HG02981 (cell line): ENCODE data around the gene KHDRBS1.
"Not testable (repeated sequence)": the region's sequence is repeated elsewhere in the genome, so short reads cannot be mapped to it uniquely, and the experiment has no call there.

Source experiments
- ATAC-seq: cut with Tn5 transposase; IDR thresholded peaks from one replicate; pipeline ENCODE4 v1.9.1; 2021; ENCODE audit warnings: mild to moderate bottlenecking, moderate library complexity; ENCODE audit not compliant: unreplicated experiment

The KHDRBS1 gene, protein sequence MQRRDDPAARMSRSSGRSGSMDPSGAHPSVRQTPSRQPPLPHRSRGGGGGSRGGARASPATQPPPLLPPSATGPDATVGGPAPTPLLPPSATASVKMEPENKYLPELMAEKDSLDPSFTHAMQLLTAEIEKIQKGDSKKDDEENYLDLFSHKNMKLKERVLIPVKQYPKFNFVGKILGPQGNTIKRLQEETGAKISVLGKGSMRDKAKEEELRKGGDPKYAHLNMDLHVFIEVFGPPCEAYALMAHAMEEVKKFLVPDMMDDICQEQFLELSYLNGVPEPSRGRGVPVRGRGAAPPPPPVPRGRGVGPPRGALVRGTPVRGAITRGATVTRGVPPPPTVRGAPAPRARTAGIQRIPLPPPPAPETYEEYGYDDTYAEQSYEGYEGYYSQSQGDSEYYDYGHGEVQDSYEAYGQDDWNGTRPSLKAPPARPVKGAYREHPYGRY

DNA sequence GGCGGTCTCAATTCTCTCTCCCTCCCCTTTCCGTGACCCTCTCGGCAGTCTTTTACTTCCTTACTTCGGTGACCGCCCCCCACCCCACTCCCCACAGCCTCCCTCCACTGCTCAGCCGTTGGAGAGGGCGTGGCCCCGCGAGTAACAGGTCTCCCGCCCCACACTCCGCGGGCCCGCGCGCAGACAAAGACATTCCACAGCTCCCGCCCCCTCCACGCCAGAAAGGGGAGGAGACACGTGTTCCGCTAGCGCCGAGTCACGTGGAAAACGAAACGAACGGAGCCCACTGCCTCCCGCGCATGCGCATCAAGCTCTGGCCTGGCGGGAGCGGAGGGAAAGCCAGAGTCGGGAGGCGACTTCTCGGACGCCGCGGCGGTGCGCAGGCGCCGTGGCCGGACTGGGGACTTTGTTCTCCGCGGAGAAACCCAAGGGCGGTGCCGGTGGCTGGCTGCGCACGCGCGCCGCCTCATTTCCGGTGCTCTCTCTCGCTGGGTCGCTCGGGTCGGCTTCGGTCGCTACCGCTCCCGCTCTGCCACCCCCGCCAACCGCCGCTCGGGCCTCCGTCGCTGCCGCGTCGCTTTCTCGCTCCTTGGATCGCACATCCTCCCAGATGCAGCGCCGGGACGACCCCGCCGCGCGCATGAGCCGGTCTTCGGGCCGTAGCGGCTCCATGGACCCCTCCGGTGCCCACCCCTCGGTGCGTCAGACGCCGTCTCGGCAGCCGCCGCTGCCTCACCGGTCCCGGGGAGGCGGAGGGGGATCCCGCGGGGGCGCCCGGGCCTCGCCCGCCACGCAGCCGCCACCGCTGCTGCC is at the start of gene KHDRBS1:
TSS of gene KHDRBS1 (plus strand) at position 483 of the 813 bp plus-strand sequence. CDS start at position 611, 128 bp downstream.
- peak; percentile 74 for ATAC-seq

- ATAC-seq = no peak
Observed at GRCh38 chr1:31970873-31971272, 42.8 kb upstream of the KHDRBS1 start.

DNA sequence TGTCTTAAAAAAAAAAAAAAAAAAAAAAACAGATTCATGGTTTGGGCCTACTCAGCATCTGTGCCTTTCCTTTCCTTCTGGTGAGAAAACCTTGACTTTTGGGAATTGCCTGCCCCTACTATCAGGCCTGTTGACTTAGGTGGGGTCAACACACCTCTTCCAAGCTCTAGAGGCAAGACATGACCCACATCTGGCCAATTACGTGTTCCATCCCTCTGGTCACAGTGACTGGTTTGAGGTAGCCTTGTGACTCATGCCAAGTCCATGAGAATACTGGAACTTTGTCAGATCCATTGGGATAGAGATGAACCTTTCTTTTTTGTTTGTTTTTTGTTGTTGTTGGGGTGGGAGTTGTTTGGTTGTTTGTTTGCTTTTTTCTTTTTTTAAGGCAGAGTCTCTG is 37.3 kb upstream of the KHDRBS1 start:
- no peak for ATAC-seq

- no peak for ATAC-seq
Observed at GRCh38 chr1:31977385-31978131, 36.1 kb upstream of the KHDRBS1 start.

DNA sequence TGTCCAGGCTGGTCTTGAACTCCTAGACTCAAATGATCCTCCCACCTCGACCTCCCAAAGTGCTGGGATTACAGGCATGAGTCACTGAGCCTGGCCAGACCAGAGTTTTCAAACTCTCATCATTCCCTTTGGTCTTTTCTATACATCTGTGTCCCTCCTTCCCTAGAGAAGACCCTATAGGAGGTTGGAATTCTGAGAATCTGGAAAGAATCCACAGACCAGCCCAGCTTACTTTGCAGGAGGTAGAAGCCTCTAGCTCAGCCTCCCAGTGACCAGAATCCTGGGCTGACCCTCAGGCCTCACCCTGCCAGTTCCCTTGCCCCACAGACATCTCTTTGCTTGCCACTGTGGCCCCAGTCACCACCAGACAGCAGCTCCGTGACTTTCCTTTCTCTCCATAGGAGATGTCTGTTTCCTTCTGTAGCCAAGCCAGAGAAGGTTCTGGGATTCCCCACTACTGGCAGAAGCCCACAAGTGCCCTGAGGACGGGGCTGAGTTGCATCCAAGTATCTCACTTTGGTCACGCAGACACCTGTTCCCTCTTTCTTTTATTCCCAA is 34.7 kb upstream of the KHDRBS1 start:
- ATAC-seq = no peak

GRCh38 chr1:31980835-31981455 is 32.7 kb upstream of the KHDRBS1 start:
- no peak for ATAC-seq

DNA sequence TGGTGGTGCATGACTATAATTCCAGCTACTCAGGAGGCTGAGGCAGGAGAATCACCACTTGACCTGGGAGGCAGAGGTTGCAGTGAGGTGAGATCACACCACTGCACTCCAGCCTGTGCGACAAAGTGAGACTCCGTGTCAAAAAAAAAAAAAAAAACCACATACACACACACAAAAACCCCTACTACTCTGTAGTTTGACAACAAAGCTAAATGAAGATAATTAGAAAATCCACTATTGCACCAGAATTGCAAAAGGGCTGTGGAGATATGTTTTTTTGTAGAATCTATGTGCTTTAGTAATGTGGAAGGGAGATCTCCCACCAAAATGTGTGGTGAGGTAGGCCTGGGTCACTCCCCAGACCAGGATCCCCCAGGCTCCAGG is 32.2 kb upstream of the KHDRBS1 start:
- no peak for ATAC-seq

- ATAC-seq = no peak
Observed at GRCh38 chr1:31981972-31982371, 31.7 kb upstream of the KHDRBS1 start.

DNA sequence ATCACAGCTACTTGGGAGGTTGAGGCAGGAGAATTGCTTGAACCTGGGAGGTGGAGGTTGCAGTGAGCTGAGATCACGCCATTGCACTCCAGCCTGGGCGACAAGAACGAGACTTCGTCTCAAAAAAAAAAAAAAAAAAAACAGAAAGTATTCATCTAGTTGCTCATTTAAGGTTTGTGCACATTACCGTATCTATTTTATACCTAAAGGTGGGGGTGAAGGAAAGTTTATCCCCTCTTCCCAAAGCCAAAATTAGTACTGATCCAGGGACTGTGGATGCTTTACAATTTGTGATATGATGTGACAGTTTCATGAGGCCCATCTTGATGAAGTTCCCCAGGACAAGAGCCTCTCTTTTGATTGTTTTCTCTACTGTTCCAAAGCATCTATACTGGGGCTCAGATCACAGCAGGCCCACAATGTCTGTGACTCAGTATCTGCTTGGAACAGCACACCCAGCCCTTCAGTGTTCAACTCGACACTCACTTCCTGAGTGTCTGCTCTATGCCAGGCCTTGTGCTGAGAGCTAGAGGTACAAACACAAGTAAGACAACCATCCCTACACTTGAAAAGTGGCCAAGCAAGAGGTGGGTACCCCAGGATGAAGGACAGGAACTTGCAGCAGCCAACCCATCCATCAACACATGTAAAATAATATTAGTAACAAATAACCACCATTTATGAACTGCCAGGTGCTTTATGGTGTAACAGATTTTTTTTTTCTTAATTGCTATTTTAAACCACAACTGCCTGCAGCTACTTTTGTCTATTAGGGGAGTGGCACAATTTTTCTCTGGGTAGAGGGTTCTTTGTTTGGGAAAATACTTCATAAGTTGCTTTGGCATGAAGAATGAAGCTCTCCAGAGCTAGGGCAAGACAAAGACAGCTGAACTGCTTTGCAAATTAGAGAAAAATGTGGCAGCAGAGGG is 29.0 kb upstream of the KHDRBS1 start:
- ATAC-seq = no peak

DNA sequence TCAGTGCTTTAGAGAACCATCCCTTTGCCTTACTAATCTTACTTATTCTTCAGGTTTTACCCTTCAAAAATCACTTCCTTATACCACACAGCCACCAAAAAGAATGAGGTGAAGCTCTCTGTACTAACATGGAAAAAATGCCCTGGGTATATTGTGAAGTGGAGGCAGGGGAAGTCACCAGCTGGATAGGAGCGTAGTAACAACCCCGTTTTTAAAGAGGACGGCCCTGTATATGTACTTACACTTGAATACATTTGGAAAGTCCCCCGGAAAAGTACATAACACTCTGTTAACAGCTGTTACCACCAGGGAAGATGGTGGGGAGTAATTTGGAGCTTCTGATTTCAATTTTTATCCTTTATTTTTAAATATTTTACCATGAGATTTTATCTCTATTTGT is 28.2 kb upstream of the KHDRBS1 start:
- no peak for ATAC-seq

DNA sequence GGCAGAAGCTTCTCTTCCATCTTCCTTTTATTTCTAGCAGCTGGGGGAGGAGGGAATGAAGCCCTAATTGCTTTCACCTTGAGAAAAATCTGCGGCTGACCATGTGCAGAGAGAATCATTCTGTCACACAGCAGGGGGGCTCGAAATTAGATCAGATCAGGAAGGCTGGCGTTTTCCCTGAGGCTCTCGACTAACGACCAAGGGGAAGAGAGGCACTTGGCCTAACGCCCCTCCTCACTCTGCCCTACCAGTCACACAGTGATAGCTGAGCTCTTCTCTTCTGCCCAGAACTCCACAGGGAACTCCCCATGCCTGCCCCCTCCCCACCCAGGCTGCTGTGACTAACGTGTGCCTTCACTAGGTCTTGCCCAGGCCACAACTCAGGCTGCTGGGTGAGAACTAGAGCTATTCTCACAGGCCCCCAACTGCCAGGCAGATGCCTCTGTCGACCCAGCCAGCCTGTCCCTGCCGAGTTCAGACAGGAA is 26.5 kb upstream of the KHDRBS1 start:
- ATAC-seq = no peak

DNA sequence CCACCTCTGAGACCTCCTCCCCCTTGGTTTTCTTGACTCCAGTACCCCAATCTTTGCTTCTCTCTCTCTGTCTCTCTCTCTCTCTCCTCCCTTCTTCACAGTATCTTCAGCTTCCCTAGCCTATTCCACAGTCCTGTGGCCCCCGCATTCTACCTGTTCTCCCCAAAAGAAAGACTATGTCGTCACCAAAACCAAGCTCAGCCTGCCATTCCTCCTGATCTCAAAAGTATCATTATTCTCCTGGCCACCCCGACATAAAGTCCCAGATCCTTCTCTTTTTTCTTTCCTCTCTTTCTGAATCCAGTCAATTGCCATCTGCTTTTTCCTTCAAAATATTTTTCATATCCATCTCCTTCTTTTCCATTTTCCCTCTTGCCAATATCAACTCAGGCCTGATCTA is 23.7 kb upstream of the KHDRBS1 start:
- no peak for ATAC-seq

GRCh38 chr1:31991182-31991581 is 22.5 kb upstream of the KHDRBS1 start:
- ATAC-seq = no peak

DNA sequence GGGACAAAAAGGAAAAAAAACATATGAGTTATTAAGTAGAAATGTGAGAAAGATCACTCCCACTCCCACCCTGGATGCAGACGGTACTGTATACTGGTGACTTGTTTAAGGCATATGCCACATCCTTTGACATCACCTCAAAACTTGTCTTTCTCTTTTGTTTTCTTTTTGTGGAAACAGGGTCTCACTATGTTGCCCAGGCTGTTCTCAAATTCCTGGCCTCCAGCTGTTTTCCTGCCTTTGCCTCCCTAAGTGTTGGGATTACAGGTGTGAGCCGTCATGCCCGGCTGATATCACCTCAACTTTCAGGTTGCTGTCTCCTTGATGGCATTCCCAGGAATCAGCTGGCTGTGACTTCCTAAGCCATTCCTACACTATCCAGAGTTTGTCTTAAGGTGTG is 18.4 kb upstream of the KHDRBS1 start:
- no peak for ATAC-seq

DNA sequence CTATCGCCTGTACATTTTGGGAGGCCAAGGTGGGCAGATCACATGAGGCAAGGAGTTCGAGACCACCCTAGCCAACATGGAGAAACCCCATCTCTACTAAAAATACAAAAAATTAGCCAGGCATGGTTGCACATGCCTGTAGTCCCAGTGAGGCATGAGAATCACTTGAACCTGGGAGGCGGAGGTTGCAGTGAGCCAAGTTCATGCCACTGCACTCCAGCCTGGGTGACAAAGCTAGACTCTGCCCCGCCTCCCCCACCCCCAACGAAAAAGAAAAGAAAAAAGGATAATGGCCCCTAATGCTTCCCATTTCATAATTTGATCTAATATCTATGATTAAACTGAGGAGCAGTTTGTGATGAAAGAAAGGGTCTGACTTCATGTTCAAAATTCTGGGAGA is 17.5 kb upstream of the KHDRBS1 start:
- not testable (repeated sequence) for ATAC-seq

- ATAC-seq = no peak
Observed at GRCh38 chr1:32001863-32002262, 11.8 kb upstream of the KHDRBS1 start.

- ATAC-seq = not testable (repeated sequence)
Observed at GRCh38 chr1:32002285-32002684, 11.4 kb upstream of the KHDRBS1 start.

- ATAC-seq = no peak
Observed at GRCh38 chr1:32005522-32005921, 8.1 kb upstream of the KHDRBS1 start.

GRCh38 chr1:32007591-32007940 is 6.1 kb upstream of the KHDRBS1 start:
- no peak for ATAC-seq
